ENCODE measurements around the gene FLRT1.
"Not testable (repeated sequence)": the region's sequence is repeated elsewhere in the genome, so short reads cannot be mapped to it uniquely, and the experiment has no call there.

FLRT1 gene

GRCh38 chr11:64042301-64042700 is 6.6 kb downstream of the FLRT1 start:
- H3K27ac ChIP-seq: no peak overlapping the region
- TF ChIP-seq, protein P1, sequence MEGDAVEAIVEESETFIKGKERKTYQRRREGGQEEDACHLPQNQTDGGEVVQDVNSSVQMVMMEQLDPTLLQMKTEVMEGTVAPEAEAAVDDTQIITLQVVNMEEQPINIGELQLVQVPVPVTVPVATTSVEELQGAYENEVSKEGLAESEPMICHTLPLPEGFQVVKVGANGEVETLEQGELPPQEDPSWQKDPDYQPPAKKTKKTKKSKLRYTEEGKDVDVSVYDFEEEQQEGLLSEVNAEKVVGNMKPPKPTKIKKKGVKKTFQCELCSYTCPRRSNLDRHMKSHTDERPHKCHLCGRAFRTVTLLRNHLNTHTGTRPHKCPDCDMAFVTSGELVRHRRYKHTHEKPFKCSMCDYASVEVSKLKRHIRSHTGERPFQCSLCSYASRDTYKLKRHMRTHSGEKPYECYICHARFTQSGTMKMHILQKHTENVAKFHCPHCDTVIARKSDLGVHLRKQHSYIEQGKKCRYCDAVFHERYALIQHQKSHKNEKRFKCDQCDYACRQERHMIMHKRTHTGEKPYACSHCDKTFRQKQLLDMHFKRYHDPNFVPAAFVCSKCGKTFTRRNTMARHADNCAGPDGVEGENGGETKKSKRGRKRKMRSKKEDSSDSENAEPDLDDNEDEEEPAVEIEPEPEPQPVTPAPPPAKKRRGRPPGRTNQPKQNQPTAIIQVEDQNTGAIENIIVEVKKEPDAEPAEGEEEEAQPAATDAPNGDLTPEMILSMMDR (IDR thresholded peaks at IDR 0.05): no peak
- no peak for TF ChIP-seq ZFX (IDR thresholded peaks at IDR 0.05; ENCODE audit: borderline replicate concordance)

- no peak overlapping the region for H3K27ac ChIP-seq
- TF ChIP-seq, protein P1 (IDR thresholded peaks at IDR 0.05): no peak
- no peak for TF ChIP-seq ZFX (IDR thresholded peaks at IDR 0.05; ENCODE audit: borderline replicate concordance)
These were observed 7.8 kb downstream of the FLRT1 start for GRCh38 chr11:64043545-64043944.

DNA sequence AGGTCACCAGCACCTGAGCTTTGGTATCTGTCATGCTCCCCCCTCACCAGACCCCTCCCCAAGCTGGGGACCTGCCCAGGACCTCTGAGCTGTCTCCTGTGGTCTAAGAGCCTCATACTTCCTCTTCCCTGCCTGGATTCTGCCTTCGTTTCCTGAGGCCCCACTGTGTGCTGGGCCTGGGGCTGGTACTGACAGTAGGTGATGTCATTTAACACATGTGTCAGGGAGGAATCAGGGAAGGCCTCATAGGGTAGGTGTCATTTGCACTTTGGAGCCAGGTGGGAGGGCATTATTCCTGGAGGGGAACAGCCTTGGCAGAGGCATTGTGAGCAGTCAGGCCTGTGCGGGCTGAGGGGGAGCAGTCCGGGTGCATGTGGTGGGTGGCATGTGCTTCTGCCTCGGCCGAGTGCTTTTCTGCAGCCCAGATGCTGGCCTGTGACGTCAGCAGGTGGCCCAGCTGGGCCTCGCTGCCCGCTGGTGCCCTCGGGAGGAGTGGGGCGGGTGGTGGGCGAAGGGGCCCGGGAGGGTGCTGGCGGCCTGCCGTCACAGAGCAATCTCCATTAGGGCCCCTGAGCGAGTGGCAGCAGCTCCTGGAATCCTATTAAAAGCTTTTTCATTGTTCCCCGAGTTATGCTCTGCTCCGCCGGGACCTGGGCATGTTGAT is 9.1 kb downstream of the FLRT1 start:
- TF ChIP-seq, protein P1 (IDR thresholded peaks at IDR 0.05): no peak
- TF ChIP-seq ZFX (IDR thresholded peaks at IDR 0.05; ENCODE audit: borderline replicate concordance): no peak
- H3K27ac ChIP-seq: no peak overlapping the region

- no peak for TF ChIP-seq ZFX (IDR thresholded peaks at IDR 0.05; ENCODE audit: borderline replicate concordance)
- TF ChIP-seq, protein P1 (IDR thresholded peaks at IDR 0.05): no peak
- no peak overlapping the region for H3K27ac ChIP-seq
These were observed 10.0 kb downstream of the FLRT1 start for GRCh38 chr11:64045700-64046099.

GRCh38 chr11:64047373-64047772 is 11.6 kb downstream of the FLRT1 start:
- not testable (repeated sequence) for H3K27ac ChIP-seq

GRCh38 chr11:64048042-64048854 is 12.5 kb downstream of the FLRT1 start:
- TF ChIP-seq ZFX (IDR thresholded peaks at IDR 0.05; ENCODE audit: borderline replicate concordance): no peak
- TF ChIP-seq, protein P1 (IDR thresholded peaks at IDR 0.05): no peak
- no peak overlapping the region for H3K27ac ChIP-seq

- TF ChIP-seq ZFX (IDR thresholded peaks at IDR 0.05; ENCODE audit: borderline replicate concordance): no peak
- TF ChIP-seq, protein P1 (IDR thresholded peaks at IDR 0.05): no peak
- no peak overlapping the region for H3K27ac ChIP-seq
These were observed 13.8 kb downstream of the FLRT1 start for GRCh38 chr11:64049509-64049908.

Data from 22Rv1 (cell line).